Measurements from ENCODE around the gene MGAT5. TPM values are rescaled to one million over a fixed set of nuclear protein-coding genes. Genes with fewer than 3 reads are reported as not detected.

Gene MGAT5
- total RNA-seq, 1 donor from 2014 or later: 30.0 TPM

GRCh38 chr2:134408386-134408785 is 154.5 kb downstream of the MGAT5 start:
- Mint-ChIP-seq H3K9me3 (ENCODE audit: low read depth) (no peaks in the 10 kb centered on the region), H3K36me3 (ENCODE audit: low read depth) (peaks cover 3% of the 10 kb centered on the region), H3K4me3 (ENCODE audit: unreplicated experiment) (no peak overlapping the region), H3K27ac (ENCODE audit: unreplicated experiment) (no peak overlapping the region), H3K27me3 (ENCODE audit: low read depth) (no peaks in the 10 kb centered on the region), H3K4me1 (ENCODE audit: low read depth) (peaks cover 24% of the 10 kb centered on the region)
- TF ChIP-seq CTCF (IDR thresholded peaks at IDR 0.05): no peak
- DNase-seq (ENCODE audit: low spot score): no peak

- H3K27me3 Mint-ChIP-seq (ENCODE audit: low read depth): no peaks in the 10 kb centered on the region
- DNase-seq (ENCODE audit: low spot score): no peak
- no peak for TF ChIP-seq CTCF (IDR thresholded peaks at IDR 0.05)
- no peaks in the 10 kb centered on the region for H3K36me3 Mint-ChIP-seq (ENCODE audit: low read depth)
- H3K4me3 Mint-ChIP-seq (ENCODE audit: unreplicated experiment): no peak overlapping the region
- H3K27ac Mint-ChIP-seq (ENCODE audit: unreplicated experiment): no peak overlapping the region
- H3K9me3 Mint-ChIP-seq (ENCODE audit: low read depth): no peaks in the 10 kb centered on the region
- peaks cover 24% of the 10 kb centered on the region for H3K4me1 Mint-ChIP-seq (ENCODE audit: low read depth)
Observed at GRCh38 chr2:134408791-134409190, 154.9 kb downstream of the MGAT5 start.

- Mint-ChIP-seq H3K4me1 (ENCODE audit: low read depth) (peaks cover 24% of the 10 kb centered on the region), H3K36me3 (ENCODE audit: low read depth) (no peaks in the 10 kb centered on the region), H3K27ac (ENCODE audit: unreplicated experiment) (no peak overlapping the region), H3K4me3 (ENCODE audit: unreplicated experiment) (no peak overlapping the region), H3K27me3 (ENCODE audit: low read depth) (no peaks in the 10 kb centered on the region), H3K9me3 (ENCODE audit: low read depth) (no peaks in the 10 kb centered on the region)
- no peak for DNase-seq (ENCODE audit: low spot score)
- TF ChIP-seq CTCF (IDR thresholded peaks at IDR 0.05): no peak
Observed at GRCh38 chr2:134410006-134410405, 156.1 kb downstream of the MGAT5 start.

- DNase-seq (ENCODE audit: low spot score): no peak
- Mint-ChIP-seq H3K27me3 (ENCODE audit: low read depth) (no peaks in the 10 kb centered on the region), H3K36me3 (ENCODE audit: low read depth) (no peaks in the 10 kb centered on the region), H3K9me3 (ENCODE audit: low read depth) (no peaks in the 10 kb centered on the region), H3K4me1 (ENCODE audit: low read depth) (peaks cover 20% of the 10 kb centered on the region), H3K27ac (ENCODE audit: unreplicated experiment) (no peak overlapping the region), H3K4me3 (ENCODE audit: unreplicated experiment) (no peak overlapping the region)
- TF ChIP-seq CTCF (IDR thresholded peaks at IDR 0.05): no peak
Observed at GRCh38 chr2:134410831-134411231, 157.0 kb downstream of the MGAT5 start.

- Mint-ChIP-seq H3K27me3 (ENCODE audit: low read depth) (no peaks in the 10 kb centered on the region), H3K9me3 (ENCODE audit: low read depth) (no peaks in the 10 kb centered on the region), H3K4me3 (ENCODE audit: unreplicated experiment) (no peak overlapping the region), H3K27ac (ENCODE audit: unreplicated experiment) (no peak overlapping the region), H3K4me1 (ENCODE audit: low read depth) (peaks cover 20% of the 10 kb centered on the region), H3K36me3 (ENCODE audit: low read depth) (no peaks in the 10 kb centered on the region)
- TF ChIP-seq CTCF (IDR thresholded peaks at IDR 0.05): no peak
- DNase-seq (ENCODE audit: low spot score): no peak
Observed at GRCh38 chr2:134411279-134411827, 157.5 kb downstream of the MGAT5 start.

Data from chondrocyte (in vitro differentiated cells).